T-helper 2 cell treated with Interferon-gamma antibody and Interleukin-4, amounts not matched to agents 5 μg/mL and 100 μg/mL, for 36 hours (primary cell): Measurements from ENCODE around the gene GEMIN5.

ENCODE experiments used
- DNase-seq: peaks from one replicate; pipeline ENCODE4 v3.0.0; 2021; ENCODE audit warnings: low spot score
- H3K27ac Mint-ChIP-seq: one replicate; pipeline ENCODE4 v1.8.0; 2021; ENCODE audit warnings: mild to moderate bottlenecking, mixed read lengths
- H3K27me3 Mint-ChIP-seq: one replicate; pipeline ENCODE4 v1.8.0; 2021; ENCODE audit warnings: low read depth, mixed read lengths
- H3K36me3 Mint-ChIP-seq: one replicate; pipeline ENCODE4 v1.8.0; 2021; ENCODE audit warnings: low read depth, mixed read lengths
- H3K4me1 Mint-ChIP-seq: one replicate; pipeline ENCODE4 v1.8.0; 2021; ENCODE audit warnings: low read depth, mixed read lengths
- H3K4me3 Mint-ChIP-seq: one replicate; pipeline ENCODE4 v1.8.0; 2022; ENCODE audit warnings: mild to moderate bottlenecking, moderate library complexity, mixed read lengths
- H3K9me3 Mint-ChIP-seq: one replicate; pipeline ENCODE4 v1.8.0; 2021; ENCODE audit warnings: mixed read lengths

Gene GEMIN5

DNA sequence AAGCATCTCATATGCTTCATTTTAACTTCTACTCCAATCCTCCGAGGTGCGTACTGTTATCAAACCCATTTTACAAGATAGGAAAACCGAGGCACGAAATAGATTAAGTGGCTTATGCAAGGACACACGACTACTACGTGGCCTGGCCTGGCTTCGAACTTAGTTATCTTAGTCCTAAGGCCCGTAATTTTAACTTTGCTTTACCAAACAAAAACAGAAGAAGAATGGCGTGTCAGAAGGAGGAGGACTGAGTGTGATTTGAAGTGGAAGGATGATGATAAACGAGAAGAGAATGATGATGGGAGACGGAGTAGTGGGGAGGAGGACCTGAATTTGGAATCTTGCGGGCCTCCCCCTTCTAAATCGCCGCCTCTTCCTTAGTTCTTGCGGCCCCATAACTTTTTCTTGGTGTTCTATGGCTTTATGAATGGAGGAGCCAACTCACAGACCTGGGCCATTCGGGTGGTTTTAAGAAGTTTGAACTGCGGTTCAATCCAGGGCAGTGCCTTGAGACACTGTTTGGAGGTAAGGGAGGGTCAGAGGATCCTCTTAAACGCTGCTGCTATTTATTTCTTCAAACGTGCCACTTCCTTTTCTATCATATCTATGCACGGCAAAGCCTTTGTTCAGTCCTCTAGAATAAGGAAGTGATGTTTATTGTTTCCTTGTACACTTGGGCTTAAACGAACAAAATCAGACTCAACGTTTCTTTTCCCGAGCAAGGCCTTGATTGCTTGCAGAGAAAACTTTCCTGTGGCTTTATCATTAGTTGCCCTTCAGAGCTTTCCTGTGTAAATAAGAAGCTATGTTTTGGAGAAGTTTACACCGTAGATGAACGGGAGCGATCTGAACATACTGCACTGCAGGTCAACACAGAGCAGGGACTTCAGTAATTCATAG lies 78.8 kb downstream of the GEMIN5 start:
- Mint-ChIP-seq H3K4me3 (peak overlapping the region; percentile 97), H3K27ac (peak overlapping the region; percentile 98), H3K9me3 (no peaks in the 10 kb centered on the region), H3K36me3 (peaks cover 40% of the 10 kb centered on the region), H3K27me3 (no peaks in the 10 kb centered on the region), H3K4me1 (peaks cover 34% of the 10 kb centered on the region)
- DNase-seq: peak; percentile 5

GRCh38 chr5:154858297-154858971 lies 79.6 kb downstream of the GEMIN5 start, which contains the start of gene CNOT8:
Gene CNOT8, plus strand, starts transcription at chr5:154858627. Its CDS starts 4,652 bp downstream, at chr5:154863279.
- peaks cover 34% of the 10 kb centered on the region for H3K4me1 Mint-ChIP-seq
- H3K9me3 Mint-ChIP-seq: no peaks in the 10 kb centered on the region
- DNase-seq: peak; percentile 97
- peak within 1 kb of the TSS; percentile 97 for H3K4me3 Mint-ChIP-seq
- H3K36me3 Mint-ChIP-seq: peaks cover 35% of the 10 kb centered on the region
- no peaks in the 10 kb centered on the region for H3K27me3 Mint-ChIP-seq
- peak within 1 kb of the TSS; percentile 98 for H3K27ac Mint-ChIP-seq

- peak; percentile 87 for DNase-seq
- Mint-ChIP-seq H3K27ac (peak overlapping the region; percentile 98), H3K36me3 (peaks cover 29% of the 10 kb centered on the region), H3K27me3 (no peaks in the 10 kb centered on the region), H3K9me3 (no peaks in the 10 kb centered on the region), H3K4me1 (peaks cover 32% of the 10 kb centered on the region), H3K4me3 (peak overlapping the region; percentile 97)
Measured at GRCh38 chr5:154857530-154858296, 80.3 kb downstream of the GEMIN5 start.

GRCh38 chr5:154851351-154851750 lies 86.7 kb downstream of the GEMIN5 start:
- no peaks in the 10 kb centered on the region for H3K36me3 Mint-ChIP-seq
- no peak for DNase-seq
- H3K27me3 Mint-ChIP-seq: no peaks in the 10 kb centered on the region
- H3K27ac Mint-ChIP-seq: no peak overlapping the region
- H3K9me3 Mint-ChIP-seq: no peaks in the 10 kb centered on the region
- no peak overlapping the region for H3K4me3 Mint-ChIP-seq
- peaks cover 3% of the 10 kb centered on the region for H3K4me1 Mint-ChIP-seq

- H3K4me3 Mint-ChIP-seq: no peak within 1 kb of the TSS
- H3K9me3 Mint-ChIP-seq: no peaks in the 10 kb centered on the region
- no peaks in the 10 kb centered on the region for H3K36me3 Mint-ChIP-seq
- H3K27me3 Mint-ChIP-seq: no peaks in the 10 kb centered on the region
- DNase-seq: no peak
- peaks cover 3% of the 10 kb centered on the region for H3K4me1 Mint-ChIP-seq
- no peak within 1 kb of the TSS for H3K27ac Mint-ChIP-seq
Measured at GRCh38 chr5:154850255-154851062, 87.6 kb downstream of the GEMIN5 start, which contains the start of gene FAXDC2. Gene FAXDC2, minus strand, starts transcription at chr5:154850603. Its CDS starts 12,425 bp downstream, at chr5:154838178.

DNA sequence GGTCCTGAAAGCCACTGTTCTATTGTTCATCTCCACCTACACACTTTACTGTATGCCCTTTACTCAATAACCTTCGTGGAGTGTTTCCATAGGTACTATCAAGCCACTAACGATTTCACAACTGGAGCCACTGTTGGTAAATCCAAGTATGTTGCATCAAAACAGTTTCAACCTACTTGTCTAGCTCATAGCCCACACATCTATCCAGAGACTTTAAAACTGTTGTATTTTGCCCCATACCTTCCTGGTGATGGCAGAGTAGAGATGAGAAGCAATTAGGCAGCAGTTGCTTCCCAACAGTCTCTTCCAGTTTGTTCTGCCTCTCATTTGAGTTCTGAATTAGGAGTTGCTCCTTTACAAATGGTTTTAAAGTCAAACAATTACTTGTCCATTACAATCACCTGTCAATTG lies 88.2 kb downstream of the GEMIN5 start:
- DNase-seq: no peak
- Mint-ChIP-seq H3K27ac (no peak overlapping the region), H3K4me3 (no peak overlapping the region), H3K9me3 (no peaks in the 10 kb centered on the region), H3K27me3 (no peaks in the 10 kb centered on the region), H3K4me1 (peaks cover 3% of the 10 kb centered on the region), H3K36me3 (no peaks in the 10 kb centered on the region)

DNA sequence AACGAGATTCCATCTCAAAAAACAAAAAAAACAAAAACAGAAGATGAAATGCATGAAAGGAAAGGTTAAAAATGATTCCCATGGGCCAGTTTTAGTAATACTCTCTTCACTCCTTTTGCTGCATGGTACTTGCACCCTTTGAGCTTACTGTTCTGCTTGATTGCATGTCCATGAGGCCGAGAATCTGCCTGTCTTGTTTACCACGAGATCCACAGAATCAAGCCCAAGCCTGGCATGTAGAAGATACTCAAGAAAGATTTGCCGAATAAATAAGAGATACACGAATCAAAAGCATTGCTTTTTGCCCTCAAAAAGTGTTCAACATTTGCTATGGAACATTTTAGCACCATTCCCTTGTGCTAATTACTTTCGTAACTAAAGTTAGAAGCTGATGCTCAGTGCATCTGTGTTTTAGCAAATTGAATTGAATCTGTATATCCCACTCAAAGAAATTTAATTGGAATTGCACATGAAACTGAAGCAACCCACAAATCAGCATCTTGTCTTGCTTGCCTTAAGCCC lies 88.7 kb downstream of the GEMIN5 start:
- Mint-ChIP-seq H3K27ac (no peak overlapping the region), H3K9me3 (no peaks in the 10 kb centered on the region), H3K4me1 (peaks cover 3% of the 10 kb centered on the region), H3K4me3 (no peak overlapping the region), H3K27me3 (no peaks in the 10 kb centered on the region), H3K36me3 (no peaks in the 10 kb centered on the region)
- no peak for DNase-seq

DNA sequence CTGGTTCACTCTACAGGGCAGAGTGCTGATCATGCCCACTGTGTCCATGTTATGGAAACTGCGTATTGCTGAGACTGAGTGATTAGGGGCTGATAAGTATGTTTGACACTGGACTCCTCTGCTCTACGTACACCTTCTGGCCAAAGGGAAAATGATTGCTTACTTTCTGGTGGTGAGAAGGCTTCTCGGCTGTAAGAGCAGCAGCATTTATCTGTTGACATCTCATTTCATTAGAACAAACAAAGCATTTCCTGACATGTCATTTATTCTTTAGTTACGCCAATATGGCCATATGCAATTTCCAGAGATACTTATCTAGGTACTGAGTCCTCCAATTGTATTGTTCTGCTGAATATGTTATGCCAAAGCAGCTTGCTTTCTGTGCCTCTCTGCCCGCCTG lies 93.2 kb downstream of the GEMIN5 start:
- no peaks in the 10 kb centered on the region for H3K9me3 Mint-ChIP-seq

DNA sequence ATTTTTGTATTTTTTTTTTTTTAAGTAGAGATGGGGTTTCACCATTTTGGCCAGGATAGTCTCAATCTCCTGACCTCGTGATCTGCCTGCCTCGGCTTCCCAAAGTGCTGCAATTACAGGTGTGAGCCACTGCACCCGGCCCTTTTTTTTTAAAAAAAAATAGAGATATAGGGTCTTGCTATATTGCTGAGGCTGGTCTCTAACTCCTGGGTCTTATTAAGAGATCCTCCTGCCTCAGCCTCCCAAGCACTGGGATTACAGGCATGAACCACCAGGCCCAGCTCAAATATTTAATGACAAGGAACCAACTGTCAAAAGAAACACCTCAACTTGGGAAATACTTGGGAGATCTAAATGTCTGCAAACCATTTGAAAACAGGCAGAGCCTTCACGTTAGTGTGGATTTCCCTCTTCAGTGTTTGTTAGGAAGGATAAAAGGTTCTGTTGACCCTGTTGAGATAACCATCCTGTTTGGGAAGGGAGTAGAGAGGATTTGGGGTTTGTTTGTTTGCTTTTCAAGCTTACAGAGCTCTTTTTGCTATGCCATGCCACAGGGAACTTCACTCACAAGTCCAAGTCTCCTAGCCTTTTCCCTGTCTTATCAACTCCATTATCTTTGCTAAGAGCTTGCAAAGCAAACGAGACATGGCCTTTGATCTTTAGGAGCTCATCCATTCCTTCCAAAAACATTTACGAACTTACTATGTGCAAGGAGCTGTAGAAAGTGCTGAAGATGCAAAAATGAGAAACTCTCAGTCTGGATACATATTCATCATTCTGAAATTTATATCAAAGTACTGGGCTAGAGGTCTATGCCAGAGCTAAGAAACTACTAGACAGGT lies 95.1 kb downstream of the GEMIN5 start:
- no peak for DNase-seq
- H3K36me3 Mint-ChIP-seq: no peaks in the 10 kb centered on the region
- no peak overlapping the region for H3K27ac Mint-ChIP-seq
- H3K9me3 Mint-ChIP-seq: no peaks in the 10 kb centered on the region
- H3K4me3 Mint-ChIP-seq: no peak overlapping the region
- no peaks in the 10 kb centered on the region for H3K27me3 Mint-ChIP-seq
- peaks cover 2% of the 10 kb centered on the region for H3K4me1 Mint-ChIP-seq

More for the DNA sequence above, 93.2 kb downstream of the GEMIN5 start:
- H3K27me3 Mint-ChIP-seq: no peaks in the 10 kb centered on the region
- H3K4me1 Mint-ChIP-seq: peaks cover 2% of the 10 kb centered on the region
- H3K27ac Mint-ChIP-seq: no peak overlapping the region
- H3K4me3 Mint-ChIP-seq: no peak overlapping the region
- no peak for DNase-seq
- no peaks in the 10 kb centered on the region for H3K36me3 Mint-ChIP-seq

DNA sequence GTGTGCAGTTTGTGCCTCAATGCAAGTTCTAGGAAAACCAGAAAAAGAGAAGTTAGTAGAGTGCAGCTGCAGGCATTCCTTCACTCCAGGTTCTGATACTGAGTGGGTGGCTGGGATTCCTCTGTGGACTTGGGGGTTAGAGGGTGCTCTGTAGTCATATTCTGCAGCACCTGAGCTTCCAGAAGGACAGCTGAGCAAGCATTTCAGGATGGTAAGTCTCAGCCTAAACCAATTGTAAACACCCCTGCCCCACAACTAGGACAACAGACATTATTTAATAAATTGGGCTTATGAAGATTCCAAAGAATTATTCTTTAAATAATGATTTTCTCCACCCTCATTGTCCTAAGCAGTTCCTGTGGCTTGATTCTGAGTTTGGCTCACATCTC lies 96.7 kb downstream of the GEMIN5 start:
- Mint-ChIP-seq H3K27ac (no peak overlapping the region), H3K4me1 (peaks cover 2% of the 10 kb centered on the region), H3K9me3 (no peaks in the 10 kb centered on the region), H3K27me3 (no peaks in the 10 kb centered on the region), H3K36me3 (no peaks in the 10 kb centered on the region), H3K4me3 (no peak overlapping the region)
- no peak for DNase-seq

DNA sequence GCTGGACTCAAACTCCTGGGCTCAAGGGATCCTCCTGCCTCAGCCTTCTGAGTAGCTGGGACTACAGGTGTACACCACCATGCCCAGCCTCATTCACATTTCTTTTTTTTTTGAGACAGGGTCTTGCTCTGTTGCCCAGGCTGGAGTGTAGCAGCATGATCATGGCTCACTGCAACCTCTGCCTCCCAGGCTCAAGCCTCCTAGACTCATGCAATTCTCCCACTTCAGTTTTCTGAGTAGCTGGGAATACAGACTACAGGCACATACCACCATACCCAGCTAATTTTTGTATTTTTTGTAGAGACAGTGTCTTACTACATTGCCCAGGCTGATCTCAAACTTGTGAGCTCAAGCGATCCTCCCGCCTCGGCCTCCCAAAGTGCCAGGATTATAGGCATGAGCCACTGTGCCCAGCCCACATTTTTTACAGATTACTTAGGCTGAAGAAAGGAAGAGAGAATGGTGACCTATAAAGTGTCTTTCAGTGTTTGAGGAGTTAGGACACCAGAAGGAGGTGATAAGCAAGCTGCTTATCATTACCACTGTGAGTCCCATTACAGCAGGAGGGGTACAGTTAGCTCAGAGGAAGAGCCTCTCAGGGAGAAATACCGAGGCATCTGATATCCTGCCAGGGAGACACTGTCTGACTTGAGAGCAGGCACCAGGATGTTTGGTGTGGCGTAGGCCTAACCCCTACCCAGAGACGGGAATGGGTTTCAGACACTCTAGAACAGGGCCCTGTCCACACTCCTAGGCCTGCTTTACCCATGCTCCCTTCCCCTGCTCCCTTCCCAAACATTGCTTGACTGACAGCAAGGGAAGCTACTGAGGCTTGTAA lies 97.4 kb downstream of the GEMIN5 start:
- H3K27me3 Mint-ChIP-seq: no peaks in the 10 kb centered on the region
- DNase-seq: no peak
- H3K36me3 Mint-ChIP-seq: no peaks in the 10 kb centered on the region
- no peak overlapping the region for H3K4me3 Mint-ChIP-seq
- no peak overlapping the region for H3K27ac Mint-ChIP-seq
- H3K9me3 Mint-ChIP-seq: no peaks in the 10 kb centered on the region
- peaks cover 2% of the 10 kb centered on the region for H3K4me1 Mint-ChIP-seq
